Keratinocyte (primary cell): ENCODE data around the gene PEPD. TPM values are rescaled to one million over a fixed set of nuclear protein-coding genes. Genes with fewer than 3 reads are reported as not detected.

Source experiments
- DNase-seq: peaks from one replicate; pipeline ENCODE4 v3.0.0-alpha.2; 2011; ENCODE audit warnings: low read depth, missing footprints, low spot score
- FAIRE-seq: peaks from 2 replicates; lab custom pipeline; 2011; peaks lifted over from hg19 to GRCh38; lab: Jason Lieb, UNC
- H2AFZ ChIP-seq: 2 replicates; pipeline ENCODE4 v1.6.0; 2012; ENCODE audit warnings: low read length, control low read depth, inconsistent platforms; ENCODE audit not compliant: control insufficient read depth
- H3K27ac ChIP-seq: 2 replicates; pipeline ENCODE4 v1.5.1; 2011; ENCODE audit warnings: low read length; ENCODE audit not compliant: control insufficient read depth, insufficient read depth
- H3K27me3 ChIP-seq: 3 replicates; pipeline ENCODE4 v1.6.0; 2011; ENCODE audit warnings: low read length; ENCODE audit not compliant: control insufficient read depth, insufficient read depth; ENCODE audit errors: extremely low read depth
- H3K36me3 ChIP-seq, 2 experiments: 2 replicates in 1 of 2; 3 replicates in 1 of 2; pipeline ENCODE4 v1.5.1; 2011; ENCODE audit warnings: low read length in 2 of 2, mild to moderate bottlenecking in 1 of 2; ENCODE audit not compliant: control insufficient read depth in 2 of 2, insufficient read depth in 2 of 2; ENCODE audit errors: extremely low read depth in 1 of 2
- H3K4me1 ChIP-seq: 3 replicates; pipeline ENCODE4 v1.5.1; 2011; ENCODE audit warnings: low read length; ENCODE audit not compliant: control insufficient read depth, insufficient read depth; ENCODE audit errors: extremely low read depth
- H3K4me2 ChIP-seq: 3 replicates; pipeline ENCODE4 v1.6.0; 2011; ENCODE audit warnings: low read depth, low read length; ENCODE audit not compliant: control insufficient read depth, insufficient read depth; ENCODE audit errors: extremely low read depth
- H3K4me3 ChIP-seq, 3 experiments: fragments of 200-600 bp in 1 of 3; sonication (generic) in 1 of 3; 2 replicates in 2 of 3; 3 replicates in 1 of 3; pipeline ENCODE4 v1.5.1; 2011 to 2016; ENCODE audit warnings: low read length in 3 of 3, mild to moderate bottlenecking in 3 of 3, control low read depth in 2 of 3, inconsistent platforms in 1 of 3, low read depth in 1 of 3, mixed read lengths in 1 of 3, mixed run types in 1 of 3, moderate library complexity in 1 of 3; ENCODE audit not compliant: control insufficient read depth in 2 of 3, insufficient read depth in 2 of 3; ENCODE audit errors: extremely low read depth in 1 of 3
- H3K79me2 ChIP-seq: 2 replicates; pipeline ENCODE4 v1.6.0; 2012; ENCODE audit warnings: low read length; ENCODE audit not compliant: control insufficient read depth, insufficient read depth
- H3K9ac ChIP-seq: 3 replicates; pipeline ENCODE4 v1.6.0; 2011; ENCODE audit warnings: low read length; ENCODE audit not compliant: control insufficient read depth, insufficient read depth; ENCODE audit errors: extremely low read depth
- H3K9me1 ChIP-seq: 3 replicates; pipeline ENCODE4 v1.6.0; 2011; ENCODE audit warnings: low read length; ENCODE audit not compliant: control insufficient read depth, insufficient read depth; ENCODE audit errors: extremely low read depth
- H3K9me3 ChIP-seq: 2 replicates; pipeline ENCODE4 v1.5.1; 2012; ENCODE audit warnings: low read depth, low read length; ENCODE audit not compliant: control insufficient read depth
- H4K20me1 ChIP-seq: 3 replicates; pipeline ENCODE4 v1.6.0; 2011; ENCODE audit warnings: low read length; ENCODE audit not compliant: control insufficient read depth, insufficient read depth; ENCODE audit errors: extremely low read depth
- EZH2 ChIP-seq: IDR thresholded peaks from one replicate; pipeline ENCODE4 v1.6.1; 2012; ENCODE audit warnings: inconsistent platforms, mild to moderate bottlenecking, low read length, moderate library complexity
- dilution Hi-C: fragments of 300-500 bp; cut with MboI; formaldehyde crosslinking; loops from one replicate; pipeline ENCODE4 v1.7.0; 2020; ENCODE audit warnings: low sequenced_read_pairs; ENCODE audit not compliant: extremely low pct_ligation_motif_present
- polyA plus RNA-seq, 5 experiments: library from polyadenylated mRNA; depleted of rRNA in 3 of 5; stranded (reverse) in 3 of 5; stranded (forward) in 1 of 5; unstranded in 1 of 5; fragments of >200 nt; gene quantifications; 1 replicate in 1 of 5; 2 replicates in 3 of 5; 3 replicates in 1 of 5; pipeline versions ENCODE4 v1.2.1 to v1.2.3, GENCODE V29; 2011 to 2012; ENCODE audit warnings: missing spikeins in 2 of 5, low read depth in 1 of 5, low replicate concordance in 1 of 5
- TF ChIP-seq, protein P1 (sequence below), 3 experiments: IDR thresholded peaks in 1 of 3; conservative IDR thresholded peaks in 1 of 3; optimal IDR thresholded peaks in 1 of 3; 2 replicates in 2 of 3; 3 replicates in 1 of 3; pipeline versions ENCODE3 to v1.5.1; 2011; ENCODE audit warnings: low read length in 3 of 3, mild to moderate bottlenecking in 3 of 3, moderate library complexity in 2 of 3, control low read depth in 1 of 3, inconsistent platforms in 1 of 3; ENCODE audit not compliant: insufficient read depth in 2 of 3; ENCODE audit errors: extremely low read depth in 1 of 3

The PEPD gene
- polyA plus RNA-seq, 1 donor (not counting 4 experiments of a cell fraction or from before 2014, with no cell fraction given): 36.9 TPM

DNA sequence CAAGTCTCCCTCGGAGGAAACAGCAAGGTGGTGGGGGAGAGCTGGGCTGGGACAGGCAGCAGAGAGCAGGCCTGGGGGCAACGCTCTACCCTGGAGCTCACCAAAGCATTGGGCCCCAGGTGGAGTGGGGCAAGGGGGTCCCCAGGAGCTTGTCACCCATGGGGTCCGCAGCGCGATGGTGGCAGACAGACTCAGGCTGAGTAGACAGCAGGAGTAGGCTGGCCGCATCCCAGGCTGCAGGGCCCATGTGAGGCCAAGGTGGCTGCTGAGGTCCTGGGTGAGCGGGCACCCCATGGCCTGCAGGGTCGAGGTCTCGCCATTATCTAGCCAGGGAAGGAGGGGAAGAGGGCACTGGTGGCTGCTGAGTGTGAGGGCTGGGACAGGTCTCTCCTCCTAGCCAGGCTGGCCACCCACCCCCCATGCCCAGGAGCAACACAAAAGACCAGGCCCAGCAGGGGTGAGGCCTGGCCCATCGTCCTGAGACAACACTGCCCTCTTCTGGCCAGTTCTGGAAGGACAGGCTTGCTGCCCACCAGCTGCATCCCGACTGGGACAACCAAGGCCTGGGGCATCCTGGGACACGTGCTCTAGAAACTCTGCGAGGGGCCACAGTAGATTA is 115.0 kb downstream of the PEPD start:
- no peak overlapping the region for H2AFZ ChIP-seq
- H3K9ac ChIP-seq: no peak overlapping the region
- no peak overlapping the region for H3K27ac ChIP-seq
- no peak for TF ChIP-seq EZH2
- TF ChIP-seq, protein P1, sequence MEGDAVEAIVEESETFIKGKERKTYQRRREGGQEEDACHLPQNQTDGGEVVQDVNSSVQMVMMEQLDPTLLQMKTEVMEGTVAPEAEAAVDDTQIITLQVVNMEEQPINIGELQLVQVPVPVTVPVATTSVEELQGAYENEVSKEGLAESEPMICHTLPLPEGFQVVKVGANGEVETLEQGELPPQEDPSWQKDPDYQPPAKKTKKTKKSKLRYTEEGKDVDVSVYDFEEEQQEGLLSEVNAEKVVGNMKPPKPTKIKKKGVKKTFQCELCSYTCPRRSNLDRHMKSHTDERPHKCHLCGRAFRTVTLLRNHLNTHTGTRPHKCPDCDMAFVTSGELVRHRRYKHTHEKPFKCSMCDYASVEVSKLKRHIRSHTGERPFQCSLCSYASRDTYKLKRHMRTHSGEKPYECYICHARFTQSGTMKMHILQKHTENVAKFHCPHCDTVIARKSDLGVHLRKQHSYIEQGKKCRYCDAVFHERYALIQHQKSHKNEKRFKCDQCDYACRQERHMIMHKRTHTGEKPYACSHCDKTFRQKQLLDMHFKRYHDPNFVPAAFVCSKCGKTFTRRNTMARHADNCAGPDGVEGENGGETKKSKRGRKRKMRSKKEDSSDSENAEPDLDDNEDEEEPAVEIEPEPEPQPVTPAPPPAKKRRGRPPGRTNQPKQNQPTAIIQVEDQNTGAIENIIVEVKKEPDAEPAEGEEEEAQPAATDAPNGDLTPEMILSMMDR (optimal IDR thresholded peaks at IDR 0.05 in 1 of 3, IDR thresholded peaks at IDR 0.05 in 1 of 3, conservative IDR thresholded peaks at IDR 0.05 in 1 of 3; ENCODE audit: extremely low read depth in 1 of 3, insufficient read depth in 2 of 3, low read length in 3 of 3): peak; percentile 81 to 99 (median 93)
- DNase-seq (no peak), FAIRE-seq (no peak)
- no peaks in the 10 kb centered on the region for H3K79me2 ChIP-seq
- H3K9me1 ChIP-seq: no peaks in the 10 kb centered on the region
- no peaks in the 10 kb centered on the region for H3K27me3 ChIP-seq
- dilution Hi-C loops: no loop called here
- H4K20me1 ChIP-seq: no peaks in the 10 kb centered on the region
- H3K4me2 ChIP-seq: no peak overlapping the region
- no peaks in the 10 kb centered on the region for H3K9me3 ChIP-seq
- H3K36me3 ChIP-seq: no peaks in the 10 kb centered on the region
- no peaks in the 10 kb centered on the region for H3K4me1 ChIP-seq
- H3K4me3 ChIP-seq: no peak overlapping the region

DNA sequence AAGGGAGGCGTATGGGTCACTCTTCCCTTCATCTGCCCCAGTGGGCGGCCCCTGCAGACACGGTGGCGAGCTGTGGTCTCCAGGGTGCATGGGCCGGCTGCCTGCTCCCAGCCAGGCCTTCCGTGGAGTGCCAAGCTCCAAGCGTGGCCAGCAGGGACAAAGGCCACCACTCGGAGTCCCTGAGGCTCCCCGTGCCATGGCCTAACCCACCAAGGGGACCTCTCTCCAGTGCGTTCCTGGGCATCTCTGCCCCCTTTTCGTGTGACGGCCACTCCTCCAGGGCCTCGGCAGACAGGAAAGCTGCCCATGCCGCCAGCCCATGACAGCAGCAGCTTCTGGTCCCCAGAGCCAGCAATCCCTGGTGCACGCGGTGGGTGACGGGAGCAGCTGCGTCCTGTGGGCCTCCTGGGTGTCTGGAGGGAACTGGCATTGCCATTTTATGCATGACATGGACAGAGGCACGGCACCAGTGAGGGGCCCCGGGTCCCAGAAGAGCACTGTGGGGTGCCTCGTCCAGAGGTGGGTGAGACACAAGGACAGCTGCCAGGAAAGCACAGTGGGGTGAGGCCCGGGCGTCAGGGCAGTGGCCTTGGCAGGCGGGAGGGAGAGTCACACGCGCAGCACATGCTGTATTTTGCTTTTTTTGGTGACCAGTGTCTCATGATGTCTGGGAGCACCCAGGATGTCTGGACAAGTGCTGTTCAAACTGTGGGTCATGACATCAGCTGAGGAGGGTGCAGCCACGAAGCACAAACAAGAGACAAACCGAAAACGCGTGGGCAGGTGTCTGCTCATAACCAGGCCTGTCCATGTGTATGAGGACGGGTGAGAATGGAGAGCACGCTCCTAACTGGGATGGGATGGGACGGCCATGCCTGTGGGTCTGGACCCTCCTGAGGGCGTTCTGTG is 115.8 kb downstream of the PEPD start:
- DNase-seq: no peak

More for the DNA sequence above, 115.8 kb downstream of the PEPD start:
- no peak overlapping the region for H3K27ac ChIP-seq
- no peaks in the 10 kb centered on the region for H3K79me2 ChIP-seq
- no peak overlapping the region for H3K4me3 ChIP-seq
- H3K9me1 ChIP-seq: no peaks in the 10 kb centered on the region
- no peaks in the 10 kb centered on the region for H3K36me3 ChIP-seq
- no peaks in the 10 kb centered on the region for H3K27me3 ChIP-seq
- no peak overlapping the region for H2AFZ ChIP-seq
- TF ChIP-seq EZH2: no peak
- TF ChIP-seq, protein P1 (optimal IDR thresholded peaks at IDR 0.05 in 1 of 3, IDR thresholded peaks at IDR 0.05 in 1 of 3, conservative IDR thresholded peaks at IDR 0.05 in 1 of 3; ENCODE audit: extremely low read depth in 1 of 3, insufficient read depth in 2 of 3, low read length in 3 of 3): no peak
- no peaks in the 10 kb centered on the region for H3K9me3 ChIP-seq
- FAIRE-seq: no peak
- dilution Hi-C loops: no loop called here
- no peak overlapping the region for H3K4me2 ChIP-seq
- no peaks in the 10 kb centered on the region for H3K4me1 ChIP-seq
- H3K9ac ChIP-seq: no peak overlapping the region
- no peaks in the 10 kb centered on the region for H4K20me1 ChIP-seq
